GM19324 (cell line): Measurements from ENCODE around the gene P2RY8.
"Not testable (repeated sequence)": the region's sequence is repeated elsewhere in the genome, so short reads cannot be mapped to it uniquely, and the experiment has no call there.

Source experiments
- ATAC-seq: cut with Tn5 transposase; IDR thresholded peaks from one replicate; pipeline ENCODE4 v1.9.1; 2021; ENCODE audit warnings: mild to moderate bottlenecking, moderate library complexity; ENCODE audit not compliant: unreplicated experiment, low FRiP score

The P2RY8 gene

DNA sequence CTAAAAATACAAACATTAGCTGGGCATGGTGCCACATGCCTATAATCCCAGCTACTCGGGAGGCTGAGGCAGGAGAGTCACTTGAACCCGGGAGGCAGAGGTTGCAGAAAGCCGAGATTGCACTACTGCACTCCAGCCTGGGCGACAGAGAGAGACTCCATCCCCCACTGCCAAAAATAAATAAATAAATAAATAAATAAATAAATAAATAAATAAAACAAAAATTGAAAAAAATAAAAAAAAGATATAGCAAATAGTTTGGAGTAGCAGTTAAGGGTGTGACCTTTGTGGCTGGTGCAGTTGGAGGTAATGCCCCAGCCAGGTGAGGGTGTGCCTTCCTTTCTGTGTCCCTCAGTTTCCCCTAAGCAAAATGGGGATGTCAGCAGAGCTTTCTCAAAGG lies 14.1 kb downstream of the P2RY8 start:
- ATAC-seq, result not testable (repeated sequence)

GRCh38 chrX:1521459-1521956 lies 15.5 kb downstream of the P2RY8 start:
- peak; percentile 97 for ATAC-seq

DNA sequence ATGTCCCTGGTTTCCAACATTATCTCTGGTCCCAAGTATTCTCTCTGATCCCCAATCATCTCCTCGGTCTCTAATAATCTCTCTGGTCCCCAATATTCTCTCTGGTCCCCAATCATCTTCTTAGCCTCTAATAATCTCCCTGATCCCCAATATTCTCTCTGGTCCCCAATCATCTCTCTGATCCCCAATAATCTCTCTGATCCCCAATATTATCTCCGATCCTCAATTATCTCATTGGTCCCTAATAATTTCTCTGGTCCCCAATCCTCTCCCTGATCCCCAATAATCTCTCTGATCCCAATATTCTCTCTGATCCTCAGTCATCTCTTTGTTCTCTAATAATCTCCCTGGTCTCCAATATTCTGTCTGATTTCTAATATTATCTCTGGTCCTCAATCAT lies 16.6 kb downstream of the P2RY8 start:
- no peak for ATAC-seq

DNA sequence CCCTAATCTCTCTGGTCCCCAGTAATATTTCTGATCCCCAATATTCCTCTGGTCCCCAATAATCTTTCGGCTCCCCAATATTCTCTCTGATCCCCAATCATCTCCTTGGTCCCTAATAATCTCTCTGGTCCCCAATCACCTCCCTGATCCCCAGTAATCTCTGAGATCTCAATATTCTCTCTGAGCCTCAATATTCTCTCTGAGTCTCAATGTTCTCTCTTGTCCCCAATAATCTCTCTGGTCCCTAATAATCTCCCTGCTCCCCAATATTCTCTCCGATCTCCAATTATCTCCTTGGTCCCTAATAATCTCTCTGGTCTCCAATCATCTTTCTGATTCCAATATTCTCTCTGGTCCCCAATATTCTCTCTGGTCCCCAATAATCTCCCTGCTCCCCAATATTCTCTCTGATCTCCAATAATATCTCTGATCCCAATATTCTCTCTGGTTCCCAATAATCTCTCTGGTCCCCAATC lies 17.9 kb downstream of the P2RY8 start:
- ATAC-seq, result no peak

- ATAC-seq, result no peak
These were observed 18.5 kb downstream of the P2RY8 start for GRCh38 chrX:1518512-1518911.

DNA sequence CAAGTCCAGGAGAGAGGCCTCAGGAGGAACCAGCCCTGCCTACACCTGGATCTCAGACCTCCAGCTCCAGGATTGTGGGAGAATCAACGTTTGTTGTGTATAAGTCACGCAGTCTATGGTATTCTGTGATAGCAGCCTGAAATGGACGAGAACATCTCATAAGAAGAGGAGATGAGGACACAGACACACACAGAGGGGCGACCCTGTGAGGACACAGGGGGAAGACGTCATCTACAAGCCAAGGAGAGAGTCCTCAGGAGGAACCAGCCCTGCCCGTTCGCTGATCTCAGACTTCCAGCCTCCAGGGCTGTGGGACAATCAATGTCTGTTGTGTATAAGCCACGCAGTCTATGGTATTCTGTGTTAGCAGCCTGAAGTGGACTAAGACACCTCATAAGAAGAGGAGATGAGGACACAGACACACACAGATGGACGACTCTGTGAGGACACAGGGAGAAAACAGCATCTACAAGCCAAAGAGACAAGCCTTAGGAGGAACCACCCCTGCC lies 20.3 kb downstream of the P2RY8 start:
- ATAC-seq, result no peak

- no peak for ATAC-seq
These were observed 25.2 kb downstream of the P2RY8 start for GRCh38 chrX:1511829-1512228.

DNA sequence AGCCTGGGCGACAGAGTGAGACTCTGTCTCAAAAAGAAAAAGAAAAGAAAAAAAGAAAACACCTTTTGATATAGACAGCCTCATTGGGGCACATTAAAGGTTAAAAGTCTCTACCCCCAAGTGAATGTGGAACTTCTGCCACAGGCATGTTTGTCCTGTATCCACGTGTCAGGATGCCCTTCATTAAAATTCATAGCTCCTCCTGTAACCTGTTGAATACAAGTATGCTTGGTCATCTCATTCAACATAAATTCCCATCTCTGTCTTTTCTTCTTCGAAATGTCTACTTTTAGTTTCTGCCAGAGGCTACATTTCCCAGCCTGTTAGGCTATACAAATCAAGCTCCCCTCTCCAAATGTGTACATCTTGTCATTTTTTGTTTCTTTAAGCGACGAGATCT lies 25.8 kb downstream of the P2RY8 start:
- no peak for ATAC-seq

DNA sequence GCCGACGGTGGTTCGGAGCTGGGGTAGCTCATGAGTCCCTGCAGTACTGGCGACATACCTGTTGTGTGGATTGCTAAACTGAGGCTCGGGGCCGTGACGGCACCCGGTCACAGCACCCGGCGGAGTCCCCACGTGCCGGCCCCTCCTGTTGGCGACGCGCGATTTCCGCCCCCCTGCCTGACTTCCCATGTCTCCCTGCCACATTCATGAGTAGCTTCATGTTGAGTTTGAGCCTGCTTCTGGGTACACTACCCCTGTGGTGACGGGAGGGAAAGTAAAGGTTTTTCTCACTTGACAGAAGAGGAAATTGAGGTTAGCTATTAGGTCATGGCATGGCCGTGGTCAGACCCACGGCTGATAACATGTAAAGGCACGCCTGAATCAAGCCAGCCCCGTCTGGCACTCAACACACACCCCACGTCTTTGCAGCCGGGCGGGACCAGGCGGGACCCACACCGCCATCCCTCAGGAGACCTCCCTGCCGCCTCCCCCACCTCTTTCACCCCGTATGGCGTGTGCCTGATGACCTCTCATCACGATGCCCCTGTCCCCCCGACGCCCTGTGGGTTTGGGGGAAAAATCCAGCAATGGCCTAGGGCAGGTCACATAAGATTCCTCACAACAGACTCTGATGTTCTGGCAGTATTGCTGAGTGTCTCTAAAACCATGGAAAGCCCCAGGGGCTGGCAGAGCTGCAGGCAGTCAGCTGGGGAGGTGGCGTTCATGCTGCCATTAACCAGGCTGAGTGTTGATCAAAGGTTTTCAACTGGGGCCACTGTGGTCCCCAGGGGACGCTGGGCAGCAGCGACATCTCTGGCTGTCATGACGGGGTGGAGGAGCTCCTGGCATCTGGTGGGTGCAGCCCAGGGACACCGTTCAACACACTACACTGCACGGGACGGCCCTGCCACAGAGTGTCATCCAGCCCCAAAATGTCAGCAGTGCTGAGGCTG lies 29.2 kb downstream of the P2RY8 start:
- ATAC-seq, result peak; percentile 78

- no peak for ATAC-seq
These were observed 30.1 kb downstream of the P2RY8 start for GRCh38 chrX:1506916-1507315.

DNA sequence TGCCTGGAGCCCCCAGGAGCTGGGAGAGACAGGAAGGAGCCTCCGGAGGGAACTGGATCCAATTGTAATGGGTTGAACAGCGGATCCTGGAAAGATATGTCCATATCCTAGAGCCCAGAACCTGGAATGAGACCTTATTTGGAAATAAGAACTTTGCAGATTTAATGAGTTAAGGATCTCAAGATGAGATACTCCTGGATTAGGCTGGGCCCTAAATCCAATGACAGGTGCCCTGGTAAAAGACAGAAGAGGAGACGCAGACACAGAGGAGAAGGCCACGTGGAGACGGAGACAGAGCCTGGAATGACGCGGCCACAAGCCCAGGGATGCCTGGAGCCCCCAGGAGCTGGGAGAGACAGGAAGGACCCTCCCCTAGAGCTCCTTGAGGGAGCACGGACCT lies 34.1 kb downstream of the P2RY8 start:
- no peak for ATAC-seq

GRCh38 chrX:1502241-1502640 lies 34.7 kb downstream of the P2RY8 start:
- peak; percentile 46 for ATAC-seq

DNA sequence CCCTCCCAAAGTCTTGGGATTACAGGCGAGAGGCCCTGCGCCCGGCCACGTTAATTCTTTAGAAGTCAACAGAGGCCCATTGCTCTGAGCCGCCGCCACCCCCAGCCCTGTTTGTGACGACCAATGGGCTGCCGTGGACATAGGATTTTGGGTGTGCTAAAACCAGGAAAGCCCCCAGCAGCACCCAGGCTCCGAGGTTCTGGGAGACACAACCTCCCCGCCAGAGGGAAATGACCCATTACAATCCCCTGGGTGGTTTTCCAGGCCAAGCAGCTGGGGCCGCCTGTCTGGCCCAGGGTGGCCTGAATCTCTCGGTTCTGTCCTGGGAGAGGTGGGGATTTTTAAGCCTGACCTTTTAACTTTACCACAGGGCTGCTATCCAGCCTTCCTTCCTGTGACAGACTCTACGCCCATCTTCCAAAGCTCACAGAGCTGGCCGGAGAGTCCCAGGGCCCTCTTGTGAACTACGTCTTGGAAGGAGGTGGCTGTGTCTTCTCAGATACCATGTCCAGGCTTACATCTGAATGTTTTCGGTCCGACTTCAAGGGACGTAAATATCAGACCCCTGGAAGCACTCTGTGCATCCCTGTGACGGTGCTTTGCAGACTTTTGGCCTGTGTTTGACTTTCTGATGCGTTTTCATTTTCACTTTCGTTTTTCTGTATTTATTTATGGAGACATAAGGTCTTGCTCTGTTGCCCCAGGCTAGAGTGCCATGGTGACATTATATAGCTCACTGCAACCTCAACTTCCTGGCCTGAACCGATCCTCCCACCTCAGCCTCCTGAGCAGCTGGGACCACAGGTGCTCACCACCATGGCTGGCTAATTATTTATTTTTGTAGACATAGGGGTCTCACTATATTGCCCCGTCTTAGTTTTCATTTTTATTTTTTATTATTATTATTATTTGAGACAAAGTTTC lies 36.0 kb downstream of the P2RY8 start:
- peak; percentile 73 for ATAC-seq

DNA sequence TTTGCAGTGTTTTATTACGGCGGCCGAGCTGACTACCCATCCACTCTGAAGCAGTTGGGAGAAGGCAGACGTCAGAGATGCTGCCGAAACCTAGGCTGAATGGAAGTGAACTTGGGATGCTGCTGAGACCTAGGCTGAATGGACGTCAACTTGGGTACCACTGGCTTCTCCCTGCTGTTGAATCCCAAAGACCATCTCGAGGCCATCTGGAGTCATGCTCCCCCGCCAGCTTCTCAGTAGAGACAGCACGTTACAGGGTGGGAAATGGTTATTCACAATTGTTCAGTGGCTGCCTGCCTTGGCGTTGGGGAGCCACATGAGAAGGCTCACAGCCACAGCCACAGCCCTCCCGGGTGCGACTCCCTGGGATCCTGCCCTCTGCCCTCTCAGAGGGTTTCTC lies 40.9 kb downstream of the P2RY8 start:
- ATAC-seq, result no peak

DNA sequence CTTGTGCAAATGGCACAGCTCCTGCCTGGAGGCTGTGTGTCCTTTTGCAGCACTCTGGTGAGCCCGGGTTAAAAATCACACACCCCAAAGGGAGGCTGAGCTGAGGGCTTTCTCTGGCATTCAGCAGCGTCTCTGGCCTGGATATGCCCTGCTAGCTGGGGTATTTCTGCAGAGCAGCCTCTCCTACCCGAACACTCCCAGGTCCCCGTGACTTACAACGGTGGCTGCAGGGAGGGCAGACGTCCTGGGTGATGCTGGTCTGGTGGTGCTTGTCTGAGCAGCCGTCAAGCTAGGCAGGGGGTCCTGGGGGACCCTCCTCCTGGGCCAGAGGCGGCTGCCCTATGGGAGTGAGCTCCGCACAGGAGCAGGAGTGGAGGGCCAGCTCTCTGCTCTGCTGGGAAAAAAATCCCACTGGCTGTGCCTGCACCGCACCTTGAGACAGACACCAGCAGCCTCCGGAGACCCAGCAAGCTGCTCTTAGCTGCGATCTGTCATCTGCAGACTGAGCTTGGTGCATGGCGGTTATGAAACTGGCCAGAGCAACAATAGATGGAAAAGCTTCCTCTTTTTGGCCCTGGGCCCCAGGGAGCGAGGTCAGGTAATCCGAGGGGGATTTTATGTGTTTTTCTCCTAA lies 43.0 kb downstream of the P2RY8 start:
- peak; percentile 69 for ATAC-seq

GRCh38 chrX:1493412-1493811 lies 43.6 kb downstream of the P2RY8 start:
- ATAC-seq, result no peak

DNA sequence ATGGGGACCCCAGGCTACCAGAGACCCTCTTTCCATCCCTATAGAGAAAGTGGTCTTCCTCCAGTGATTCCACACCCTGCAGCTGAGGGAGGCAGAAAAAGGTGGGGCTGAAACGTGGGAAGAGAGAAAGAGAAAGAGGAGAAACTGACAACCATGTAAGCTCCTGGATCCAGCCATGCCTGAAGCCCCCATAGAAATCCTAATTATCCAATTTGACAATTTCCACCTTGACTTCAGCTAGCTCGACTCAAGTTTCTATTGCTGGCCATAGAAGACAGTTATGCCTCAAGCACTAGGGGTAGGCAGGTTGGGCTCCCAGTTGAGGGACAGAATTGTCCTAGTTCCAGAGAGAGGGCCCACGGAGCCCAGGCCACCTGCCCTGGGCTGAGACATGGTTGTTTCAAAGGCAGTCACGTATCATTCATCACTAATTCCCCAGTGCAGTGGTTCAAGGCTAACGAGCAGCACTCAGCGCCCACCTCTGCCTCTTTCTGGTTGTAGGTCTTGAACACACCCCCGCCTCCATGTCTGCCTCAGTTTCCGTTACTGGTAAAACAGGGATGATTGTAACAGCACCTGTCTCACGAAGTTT lies 44.5 kb downstream of the P2RY8 start:
- ATAC-seq, result peak; percentile 3

DNA sequence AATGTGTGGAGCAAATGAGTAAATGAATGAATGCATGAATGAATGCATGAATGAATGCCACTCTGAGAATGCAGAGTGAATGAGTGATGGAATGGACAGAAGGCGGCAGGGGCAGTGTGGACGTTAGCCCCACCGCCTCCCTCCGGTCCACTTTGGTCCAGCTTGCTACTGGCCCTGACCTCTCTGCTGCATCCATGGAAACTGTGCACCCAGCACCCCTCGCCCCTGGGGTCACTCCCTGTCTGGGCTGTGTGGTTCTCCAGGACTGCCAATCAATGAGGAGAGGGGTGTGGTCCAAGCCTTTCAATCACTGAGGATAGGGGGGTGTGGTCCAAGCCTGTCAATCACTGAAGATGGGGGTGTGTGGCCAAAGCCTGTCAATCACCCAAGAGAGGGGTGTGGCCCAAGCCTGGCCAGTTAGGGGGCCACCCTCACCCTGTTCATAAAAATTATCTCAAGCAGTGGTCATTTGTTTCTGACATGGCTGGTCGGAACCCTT lies 45.1 kb downstream of the P2RY8 start:
- peak; percentile 57 for ATAC-seq

DNA sequence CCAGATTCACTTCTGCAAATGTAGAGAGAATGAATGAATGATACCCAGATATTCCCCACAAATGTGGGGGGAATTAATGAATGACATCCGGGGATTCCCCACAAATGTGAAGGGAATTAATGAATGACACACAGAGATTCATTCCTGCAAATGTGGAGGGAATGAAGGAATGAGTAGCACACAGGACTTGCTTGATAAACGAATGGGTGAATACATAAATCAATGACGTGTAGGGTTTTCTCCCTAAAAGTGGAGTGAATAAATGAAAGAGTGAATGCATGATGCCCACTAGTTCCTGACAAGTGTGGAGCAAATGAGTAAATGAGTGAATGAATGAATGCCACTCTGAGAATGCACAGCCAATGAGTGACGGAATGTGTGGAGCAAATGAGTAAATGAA lies 45.7 kb downstream of the P2RY8 start:
- not testable (repeated sequence) for ATAC-seq

- ATAC-seq, result not testable (repeated sequence)
These were observed 46.3 kb downstream of the P2RY8 start for GRCh38 chrX:1490723-1491122.
